GM12878 (cell line): ENCODE data around the gene POU2F1. TPM values are rescaled to one million over a fixed set of nuclear protein-coding genes. Genes with fewer than 3 reads are reported as not detected.

Experiments
- ATAC-seq: fragments of 200-7000 bp; cut with Tn5 transposase; 3 replicates; pipeline ENCODE4 v1.9.1; 2020; ENCODE audit warnings: mild to moderate bottlenecking, moderate library complexity
- BruUV-seq: library from RNA; stranded (reverse); fragments of 400-500 nt; replicated peaks from 2 replicates; lab custom pipeline; 2021; lab: Mats Ljungman, UMichigan
- CTCF ChIA-PET: fragments of 300-600 bp; sonication (Branson Sonifier 250); formaldehyde crosslinking; extraction: SDS; loops from one replicate; lab custom pipeline; 2021; ENCODE audit warnings: inconsistent platforms; lab: Yijun Ruan, JAX
- POLR2A ChIA-PET: fragments of 350-600 bp; formaldehyde crosslinking; extraction: SDS; loops from one replicate; lab custom pipeline; 2021; ENCODE audit warnings: inconsistent platforms; lab: Charles Lee
- RAD21 ChIA-PET: fragments of 300-600 bp; sonication (Branson Sonifier 250); formaldehyde crosslinking; loops from one replicate; lab custom pipeline; 2023; ENCODE audit warnings: antibody characterized with exemption; ENCODE audit not compliant: unreplicated experiment; lab: Charles Lee
- SMC1A ChIA-PET: fragments of 300-600 bp; sonication (Branson Sonifier 250); formaldehyde crosslinking; loops from one replicate; lab custom pipeline; 2023; ENCODE audit not compliant: unreplicated experiment, uncharacterized antibody; lab: Charles Lee
- DNase-seq: peaks from one replicate; pipeline ENCODE4 v3.0.0-alpha.2; 2011; ENCODE audit warnings: low read depth, low spot score
- FAIRE-seq: peaks from 3 replicates; lab custom pipeline; 2011; peaks lifted over from hg19 to GRCh38; lab: Jason Lieb, UNC
- H2AFZ ChIP-seq: 2 replicates; pipeline ENCODE4 v1.6.0; 2011; ENCODE audit warnings: low read depth, low read length, control low read depth; ENCODE audit not compliant: control insufficient read depth
- H3K27ac ChIP-seq: 2 replicates; pipeline ENCODE4 v1.5.1; 2011; ENCODE audit warnings: control low read depth; ENCODE audit not compliant: control insufficient read depth, insufficient read depth
- H3K27me3 ChIP-seq, 2 experiments: replicated peaks in 1 of 2; 2 replicates each; pipeline versions ENCODE4 v1.6.0 to v1.6.1; 2011; ENCODE audit warnings: low read length in 1 of 2; ENCODE audit not compliant: control insufficient read depth in 2 of 2, insufficient read depth in 2 of 2
- H3K36me3 ChIP-seq, 2 experiments: 2 replicates each; pipeline ENCODE4 v1.5.1; 2011; ENCODE audit warnings: low read length in 1 of 2; ENCODE audit not compliant: control insufficient read depth in 2 of 2, insufficient read depth in 2 of 2
- H3K4me1 ChIP-seq: 2 replicates; pipeline ENCODE4 v1.6.1; 2011; ENCODE audit warnings: mild to moderate bottlenecking, low read length, moderate library complexity, mixed read lengths; ENCODE audit not compliant: control insufficient read depth, insufficient read depth
- H3K4me2 ChIP-seq: 2 replicates; pipeline ENCODE4 v1.6.0; 2011; ENCODE audit warnings: control low read depth; ENCODE audit not compliant: control insufficient read depth, insufficient read depth
- H3K4me3 ChIP-seq: fragments of 200-600 bp; sonication (generic); 2 replicates; pipeline ENCODE4 v1.5.1; 2016
- H3K79me2 ChIP-seq: 2 replicates; pipeline ENCODE4 v1.6.0; 2011; ENCODE audit warnings: low read length; ENCODE audit not compliant: control insufficient read depth, insufficient read depth
- H3K9ac ChIP-seq: 2 replicates; pipeline ENCODE4 v1.8.0; 2011; ENCODE audit warnings: low read length, control low read depth, mixed read lengths; ENCODE audit not compliant: control insufficient read depth, insufficient read depth
- H3K9me3 ChIP-seq: replicated peaks from 3 replicates; pipeline ENCODE4 v1.5.1; 2011; ENCODE audit warnings: mild to moderate bottlenecking, low read length; ENCODE audit not compliant: control insufficient read depth, insufficient read depth
- H4K20me1 ChIP-seq: 2 replicates; pipeline ENCODE4 v1.6.0; 2011; ENCODE audit not compliant: control insufficient read depth, insufficient read depth
- BCL3 ChIP-seq: IDR thresholded peaks from 2 replicates; pipeline ENCODE4 v1.6.1; 2011; ENCODE audit warnings: borderline replicate concordance, low read depth, mild to moderate bottlenecking, moderate library complexity, low read length; ENCODE audit not compliant: insufficient read depth, poor library complexity, severe bottlenecking
- PKNOX1 ChIP-seq: fragments of 450-650 bp; IDR thresholded peaks from 2 replicates; pipeline ENCODE4 v1.6.1; 2016; ENCODE audit warnings: mild to moderate bottlenecking
- SMAD1 ChIP-seq: fragments of 450-650 bp; IDR thresholded peaks from 2 replicates; pipeline ENCODE4 v1.6.1; 2018; ENCODE audit warnings: mild to moderate bottlenecking, low read depth; ENCODE audit not compliant: partially characterized antibody
- WGBS: methylation state at CpG from one replicate; pipeline ENCODE4 v1.1.6; 2016; ENCODE audit warnings: low lambda C conversion rate; ENCODE audit not compliant: insufficient replicate concordance, insufficient coverage; ENCODE audit errors: missing lambda C conversion rate; 5-methylcytosine and 5-hydroxymethylcytosine counted together
- in situ Hi-C: fragments of 300-500 bp; cut with MboI; formaldehyde crosslinking; loops from 9 replicates; pipeline ENCODE4 v1.14.3; 2018; ENCODE audit warnings: mixed read lengths
- intact Hi-C: fragments of 100-400 bp; cut with micrococcal nuclease; formaldehyde crosslinking; loops from one replicate; pipeline ENCODE4 v1.14.2; 2022; ENCODE audit not compliant: unreplicated experiment
- polyA plus RNA-seq, 11 experiments: library from polyadenylated mRNA; depleted of rRNA in 4 of 11; unstranded in 6 of 11; stranded (reverse) in 5 of 11; fragments of >200 nt; fragmentation: Nextera tagmentation in 4 of 11; fragmentation: Illumina TruSeq in 1 of 11; extraction: Ambion mirVana in 4 of 11; extraction: Trizol in 1 of 11; gene quantifications; 1 replicate in 1 of 11; 2 replicates in 10 of 11; pipeline versions ENCODE4 v1.2.1 to v1.2.3, GENCODE V29; 2011 to 2016; ENCODE audit warnings: inconsistent platforms in 2 of 11, missing spikeins in 2 of 11, low read depth in 1 of 11
- total RNA-seq, 4 experiments: library from RNA; depleted of rRNA in 3 of 4; stranded (reverse); fragments of >200 nt in 3 of 4; fragmentation: Illumina TruSeq in 1 of 4; extraction: Trizol in 1 of 4; gene quantifications; 2 replicates each; pipeline versions ENCODE4 v1.2.1 to v1.2.3, GENCODE V29; 2013 to 2021

The POU2F1 gene
- total and polyA plus RNA-seq, 10 of the 15 experiments (the other 5 are each of a cell fraction or from before 2014, with no cell fraction given) = 2.5 to 21.7 (median 12.5) TPM

GRCh38 chr1:167273027-167273800 lies 52.5 kb downstream of the POU2F1 start (continued):
- TF ChIP-seq PKNOX1 (no peak), BCL3 (no peak)

GRCh38 chr1:167274061-167274460 lies 53.4 kb downstream of the POU2F1 start:
- SMC1A ChIA-PET = interaction anchor here (0.6 to 1.8 kb wide), 7 partner anchors 8 to 69 kb away, joined by 3 to 7 read pairs (median 4); no protein-coding TSS in a partner anchor
- POLR2A ChIA-PET = interaction anchor here (0.6 to 0.7 kb wide), 2 partner anchors 27 to 67 kb away, joined by 3 to 4 read pairs; no protein-coding TSS in a partner anchor
- no peak for FAIRE-seq

More at GRCh38 chr1:167274061-167274460, 53.4 kb downstream of the POU2F1 start:
- TF ChIP-seq SMAD1 = no peak
- H3K27me3 ChIP-seq = no peaks in the 10 kb centered on the region
- peaks cover 52% of the 10 kb centered on the region for H3K79me2 ChIP-seq
- BruUV-seq = no TSS peak
- peaks cover 19% of the 10 kb centered on the region; the same call in 1 of the 2 replicates for H3K4me1 ChIP-seq
- DNase-seq = no peak
- CTCF ChIA-PET = interaction anchor here (0.6 to 5.3 kb wide), 5 partner anchors 54 to 195 kb away, joined by 3 to 22 read pairs (median 4); partner anchors contain the start of gene POU2F1
- H3K9ac ChIP-seq = no peak overlapping the region
- intact Hi-C loops (no loop called here), in situ Hi-C loops (no loop called here)
- RAD21 ChIA-PET = interaction anchor here (0.7 to 1.0 kb wide), 3 partner anchors 54 to 260 kb away, joined by 3 to 7 read pairs (median 3); no protein-coding TSS in a partner anchor
- peaks cover 2% of the 10 kb centered on the region; the same call in 2 of the 3 replicates for H3K9me3 ChIP-seq
- no peaks in the 10 kb centered on the region for H3K36me3 ChIP-seq
- H4K20me1 ChIP-seq = no peaks in the 10 kb centered on the region
- H3K4me3 ChIP-seq = no peak overlapping the region
- H3K4me2 ChIP-seq = no peak overlapping the region
- H2AFZ ChIP-seq = no peak overlapping the region
- ATAC-seq = no peak
- 92% methylated on average over 1 of the region's 1 CpG for WGBS
- no peak overlapping the region for H3K27ac ChIP-seq
